ENCODE data around the gene SNX27.

The SNX27 gene

GRCh38 chr1:151653397-151653796 is 41.5 kb downstream of the SNX27 start (continued):
- no peak for TF ChIP-seq TSHZ1 (tag by site-specific recombination; IDR thresholded peaks at IDR 0.05; ENCODE audit: borderline replicate concordance)
- no peak for TF ChIP-seq ZNF48 (tag by site-specific recombination; IDR thresholded peaks at IDR 0.05)
- no peak for TF ChIP-seq ZNF311 (tag by site-specific recombination; IDR thresholded peaks at IDR 0.05; ENCODE audit: borderline replicate concordance)
- TF ChIP-seq ZNF624 (tag by site-specific recombination; IDR thresholded peaks at IDR 0.05) = no peak
- no peak for TF ChIP-seq PATZ1 (tag by site-specific recombination; IDR thresholded peaks at IDR 0.05)
- TF ChIP-seq ZNF510 (tag by site-specific recombination; IDR thresholded peaks at IDR 0.05; ENCODE audit: insufficient replicate concordance) = no peak
- no peak for TF ChIP-seq SP3 (tag by site-specific recombination; IDR thresholded peaks at IDR 0.05)
- no peak for TF ChIP-seq KLF8 (tag by site-specific recombination; IDR thresholded peaks at IDR 0.05)
- no peak for TF ChIP-seq ZNF114 (tag by site-specific recombination; IDR thresholded peaks at IDR 0.05)
- TF ChIP-seq ZNF654 (tag by site-specific recombination; IDR thresholded peaks at IDR 0.05; ENCODE audit: low read depth) = no peak
- TF ChIP-seq, protein P1, sequence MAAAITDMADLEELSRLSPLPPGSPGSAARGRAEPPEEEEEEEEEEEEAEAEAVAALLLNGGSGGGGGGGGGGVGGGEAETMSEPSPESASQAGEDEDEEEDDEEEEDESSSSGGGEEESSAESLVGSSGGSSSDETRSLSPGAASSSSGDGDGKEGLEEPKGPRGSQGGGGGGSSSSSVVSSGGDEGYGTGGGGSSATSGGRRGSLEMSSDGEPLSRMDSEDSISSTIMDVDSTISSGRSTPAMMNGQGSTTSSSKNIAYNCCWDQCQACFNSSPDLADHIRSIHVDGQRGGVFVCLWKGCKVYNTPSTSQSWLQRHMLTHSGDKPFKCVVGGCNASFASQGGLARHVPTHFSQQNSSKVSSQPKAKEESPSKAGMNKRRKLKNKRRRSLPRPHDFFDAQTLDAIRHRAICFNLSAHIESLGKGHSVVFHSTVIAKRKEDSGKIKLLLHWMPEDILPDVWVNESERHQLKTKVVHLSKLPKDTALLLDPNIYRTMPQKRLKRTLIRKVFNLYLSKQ (tag by site-specific recombination; IDR thresholded peaks at IDR 0.05; ENCODE audit: borderline replicate concordance) = no peak

DNA sequence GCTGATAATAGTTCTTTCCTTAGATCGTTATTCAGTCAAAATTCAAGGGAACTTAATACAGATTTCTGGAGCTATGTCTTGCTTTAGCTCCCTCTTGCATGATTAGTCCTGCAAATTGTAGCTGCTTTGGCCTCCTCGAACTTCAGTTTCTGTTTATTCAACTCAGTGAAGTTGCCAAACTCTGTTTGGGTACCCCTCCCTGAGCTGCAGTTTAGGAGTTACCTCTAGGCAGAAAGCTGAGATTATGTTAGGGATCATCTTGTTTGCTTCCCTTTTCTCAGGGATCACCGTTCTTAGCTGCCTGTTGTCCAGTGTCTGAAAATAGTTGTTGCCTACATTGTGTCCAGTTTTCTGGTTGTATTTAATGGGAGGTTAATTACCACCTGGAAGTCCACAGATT is 43.5 kb downstream of the SNX27 start:
- Histone ChIP-seq H3K27ac (ENCODE audit: extremely low read depth, low read depth, low read length) (no peak overlapping the region), H3K36me3 (ENCODE audit: control insufficient read depth in 2 of 2, insufficient read depth in 1 of 2, low read length in 2 of 2) (peaks cover 7 to 21% of the 10 kb centered on the region in 2 experiments; a peak in 2 of 3 replicates), H3K4me3 (ENCODE audit: low read depth, low read length) (no peak overlapping the region), H3K4me1 (ENCODE audit: control insufficient read depth, insufficient read depth, low read length) (no peaks in the 10 kb centered on the region), H3K9me3 (ENCODE audit: control insufficient read depth, insufficient read depth, low read depth, low read length) (no peaks in the 10 kb centered on the region)
- no peak for TF ChIP-seq ZNF600 (tag by site-specific recombination; IDR thresholded peaks at IDR 0.05)
- TF ChIP-seq YY1 (tag by site-specific recombination; IDR thresholded peaks at IDR 0.05) = no peak
- no peak for TF ChIP-seq ZBTB17 (tag by site-specific recombination; IDR thresholded peaks at IDR 0.05)
- no peak for TF ChIP-seq SALL2 (tag by site-specific recombination; IDR thresholded peaks at IDR 0.05; ENCODE audit: borderline replicate concordance)
- 0 out of 2 replicates have a peak, but pooled peaks have one; percentile 19 for TF ChIP-seq ZBTB48 (tag by site-specific recombination; IDR thresholded peaks at IDR 0.05)
- ChIA-PET CTCF (interaction anchor here (0.6 to 1.2 kb wide), 2 partner anchors 62 to 120 kb away, joined by 3 to 5 read pairs; no protein-coding TSS in a partner anchor), POLR2A (no interaction called here)

- no peak for TF ChIP-seq ZNF623 (tag by site-specific recombination; IDR thresholded peaks at IDR 0.05)
- no peak for TF ChIP-seq ZNF155 (tag by site-specific recombination; IDR thresholded peaks at IDR 0.05)
- no peak for TF ChIP-seq ZNF202 (tag by site-specific recombination; IDR thresholded peaks at IDR 0.05; ENCODE audit: borderline replicate concordance)
- TF ChIP-seq PRDM1 (tag by site-specific recombination; IDR thresholded peaks at IDR 0.05) = 0 out of 2 replicates have a peak, but pooled peaks have one; percentile 17
- TF ChIP-seq ZNF324 (tag by site-specific recombination; IDR thresholded peaks at IDR 0.05) = no peak
- no peak for TF ChIP-seq GLI2 (tag by site-specific recombination; IDR thresholded peaks at IDR 0.05; ENCODE audit: borderline replicate concordance, low read depth)
- Histone ChIP-seq H3K27ac (ENCODE audit: extremely low read depth, low read depth, low read length) (no peak overlapping the region), H3K9me3 (ENCODE audit: control insufficient read depth, insufficient read depth, low read depth, low read length) (no peaks in the 10 kb centered on the region), H3K4me3 (ENCODE audit: low read depth, low read length) (no peak overlapping the region), H3K36me3 (ENCODE audit: control insufficient read depth in 2 of 2, insufficient read depth in 1 of 2, low read length in 2 of 2) (peaks cover 12 to 54% of the 10 kb centered on the region in 2 experiments), H3K4me1 (ENCODE audit: control insufficient read depth, insufficient read depth, low read length) (no peaks in the 10 kb centered on the region)
- CTCF ChIA-PET = interaction anchor here (0.9 kb wide), 1 partner anchor 127 kb away, joined by 3 read pairs; no protein-coding TSS in a partner anchor
- POLR2A ChIA-PET = no interaction called here
These were observed 49.9 kb downstream of the SNX27 start for GRCh38 chr1:151661751-151662150.
